GM12878 (cell line): ENCODE measurements around the gene KIRREL3. TPM values are rescaled to one million over a fixed set of nuclear protein-coding genes. Genes with fewer than 3 reads are reported as not detected.

Experiments used
- ATAC-seq: fragments of 200-7000 bp; cut with Tn5 transposase; 3 replicates; pipeline ENCODE4 v1.9.1; 2020; ENCODE audit warnings: mild to moderate bottlenecking, moderate library complexity
- BruUV-seq: library from RNA; stranded (reverse); fragments of 400-500 nt; replicated peaks from 2 replicates; lab custom pipeline; 2021; lab: Mats Ljungman, UMichigan
- CTCF ChIA-PET: fragments of 300-600 bp; sonication (Branson Sonifier 250); formaldehyde crosslinking; extraction: SDS; loops from one replicate; lab custom pipeline; 2021; ENCODE audit warnings: inconsistent platforms; lab: Yijun Ruan, JAX
- POLR2A ChIA-PET: fragments of 350-600 bp; formaldehyde crosslinking; extraction: SDS; loops from one replicate; lab custom pipeline; 2021; ENCODE audit warnings: inconsistent platforms; lab: Charles Lee
- RAD21 ChIA-PET: fragments of 300-600 bp; sonication (Branson Sonifier 250); formaldehyde crosslinking; loops from one replicate; lab custom pipeline; 2023; ENCODE audit warnings: antibody characterized with exemption; ENCODE audit not compliant: unreplicated experiment; lab: Charles Lee
- SMC1A ChIA-PET: fragments of 300-600 bp; sonication (Branson Sonifier 250); formaldehyde crosslinking; loops from one replicate; lab custom pipeline; 2023; ENCODE audit not compliant: unreplicated experiment, uncharacterized antibody; lab: Charles Lee
- DNase-seq: peaks from one replicate; pipeline ENCODE4 v3.0.0-alpha.2; 2011; ENCODE audit warnings: low read depth, low spot score
- FAIRE-seq: peaks from 3 replicates; lab custom pipeline; 2011; peaks lifted over from hg19 to GRCh38; lab: Jason Lieb, UNC
- H2AFZ ChIP-seq: 2 replicates; pipeline ENCODE4 v1.6.0; 2011; ENCODE audit warnings: low read depth, low read length, control low read depth; ENCODE audit not compliant: control insufficient read depth
- H3K27ac ChIP-seq: 2 replicates; pipeline ENCODE4 v1.5.1; 2011; ENCODE audit warnings: control low read depth; ENCODE audit not compliant: control insufficient read depth, insufficient read depth
- H3K27me3 ChIP-seq, 2 experiments: replicated peaks in 1 of 2; 2 replicates each; pipeline versions ENCODE4 v1.6.0 to v1.6.1; 2011; ENCODE audit warnings: low read length in 1 of 2; ENCODE audit not compliant: control insufficient read depth in 2 of 2, insufficient read depth in 2 of 2
- H3K36me3 ChIP-seq, 2 experiments: 2 replicates each; pipeline ENCODE4 v1.5.1; 2011; ENCODE audit warnings: low read length in 1 of 2; ENCODE audit not compliant: control insufficient read depth in 2 of 2, insufficient read depth in 2 of 2
- H3K4me1 ChIP-seq: 2 replicates; pipeline ENCODE4 v1.6.1; 2011; ENCODE audit warnings: mild to moderate bottlenecking, low read length, moderate library complexity, mixed read lengths; ENCODE audit not compliant: control insufficient read depth, insufficient read depth
- H3K4me2 ChIP-seq: 2 replicates; pipeline ENCODE4 v1.6.0; 2011; ENCODE audit warnings: control low read depth; ENCODE audit not compliant: control insufficient read depth, insufficient read depth
- H3K4me3 ChIP-seq: fragments of 200-600 bp; sonication (generic); 2 replicates; pipeline ENCODE4 v1.5.1; 2016
- H3K79me2 ChIP-seq: 2 replicates; pipeline ENCODE4 v1.6.0; 2011; ENCODE audit warnings: low read length; ENCODE audit not compliant: control insufficient read depth, insufficient read depth
- H3K9ac ChIP-seq: 2 replicates; pipeline ENCODE4 v1.8.0; 2011; ENCODE audit warnings: low read length, control low read depth, mixed read lengths; ENCODE audit not compliant: control insufficient read depth, insufficient read depth
- H3K9me3 ChIP-seq: replicated peaks from 3 replicates; pipeline ENCODE4 v1.5.1; 2011; ENCODE audit warnings: mild to moderate bottlenecking, low read length; ENCODE audit not compliant: control insufficient read depth, insufficient read depth
- H4K20me1 ChIP-seq: 2 replicates; pipeline ENCODE4 v1.6.0; 2011; ENCODE audit not compliant: control insufficient read depth, insufficient read depth
- E2F4 ChIP-seq: IDR thresholded peaks from 2 replicates; pipeline ENCODE4 v1.6.1; 2012; ENCODE audit warnings: low read depth, low read length, improper control_type of control experiment
- EP300 ChIP-seq, 2 experiments: fragments of 150-350 bp in 1 of 2; IDR thresholded peaks; 2 replicates each; pipeline ENCODE4 v1.6.1; 2011 to 2012; ENCODE audit warnings: low read depth in 2 of 2, low read length in 2 of 2, borderline replicate concordance in 1 of 2, improper control_type of control experiment in 1 of 2, inconsistent platforms in 1 of 2; ENCODE audit not compliant: control insufficient read depth in 1 of 2
- IRF4 ChIP-seq: IDR thresholded peaks from 2 replicates; pipeline ENCODE4 v1.6.1; 2011; ENCODE audit warnings: low read depth, low read length
- NFIC ChIP-seq: IDR thresholded peaks from 2 replicates; pipeline ENCODE4 v1.6.1; 2012; ENCODE audit warnings: low read depth, mild to moderate bottlenecking, inconsistent platforms, low read length, moderate library complexity
- PML ChIP-seq: IDR thresholded peaks from 2 replicates; pipeline ENCODE4 v1.6.1; 2012; ENCODE audit warnings: low read length, inconsistent platforms
- RB1 ChIP-seq: fragments of 450-650 bp; formaldehyde crosslinking; IDR thresholded peaks from 2 replicates; pipeline ENCODE4 v1.6.1; 2017; ENCODE audit warnings: mild to moderate bottlenecking, borderline replicate concordance
- RELA ChIP-seq: fragments of 450-650 bp; IDR thresholded peaks from 2 replicates; pipeline ENCODE4 v1.8.0; 2014; ENCODE audit warnings: borderline replicate concordance; ENCODE audit not compliant: partially characterized antibody
- RFX5 ChIP-seq: IDR thresholded peaks from 2 replicates; pipeline ENCODE4 v1.6.1; 2011; ENCODE audit warnings: low read depth, low read length, improper control_type of control experiment
- SREBF2 ChIP-seq: IDR thresholded peaks from 2 replicates; pipeline ENCODE4 v1.6.1; 2012; ENCODE audit warnings: mild to moderate bottlenecking, low read length
- USF2 ChIP-seq: IDR thresholded peaks from 2 replicates; pipeline ENCODE4 v1.6.1; 2011; ENCODE audit warnings: low read depth, low read length, improper control_type of control experiment, borderline replicate concordance
- ZBTB40 ChIP-seq: fragments of 450-650 bp; IDR thresholded peaks from 2 replicates; pipeline ENCODE4 v1.6.1; 2016; ENCODE audit warnings: mild to moderate bottlenecking, moderate library complexity, borderline replicate concordance
- WGBS: methylation state at CpG from one replicate; pipeline ENCODE4 v1.1.6; 2016; ENCODE audit warnings: low lambda C conversion rate; ENCODE audit not compliant: insufficient replicate concordance, insufficient coverage; ENCODE audit errors: missing lambda C conversion rate; 5-methylcytosine and 5-hydroxymethylcytosine counted together
- in situ Hi-C: fragments of 300-500 bp; cut with MboI; formaldehyde crosslinking; loops from 9 replicates; pipeline ENCODE4 v1.14.3; 2018; ENCODE audit warnings: mixed read lengths
- intact Hi-C: fragments of 100-400 bp; cut with micrococcal nuclease; formaldehyde crosslinking; loops from one replicate; pipeline ENCODE4 v1.14.2; 2022; ENCODE audit not compliant: unreplicated experiment
- polyA plus RNA-seq, 11 experiments: library from polyadenylated mRNA; depleted of rRNA in 4 of 11; unstranded in 6 of 11; stranded (reverse) in 5 of 11; fragments of >200 nt; fragmentation: Nextera tagmentation in 4 of 11; fragmentation: Illumina TruSeq in 1 of 11; extraction: Ambion mirVana in 4 of 11; extraction: Trizol in 1 of 11; gene quantifications; 1 replicate in 1 of 11; 2 replicates in 10 of 11; pipeline versions ENCODE4 v1.2.1 to v1.2.3, GENCODE V29; 2011 to 2016; ENCODE audit warnings: inconsistent platforms in 2 of 11, missing spikeins in 2 of 11, low read depth in 1 of 11
- total RNA-seq, 4 experiments: library from RNA; depleted of rRNA in 3 of 4; stranded (reverse); fragments of >200 nt in 3 of 4; fragmentation: Illumina TruSeq in 1 of 4; extraction: Trizol in 1 of 4; gene quantifications; 2 replicates each; pipeline versions ENCODE4 v1.2.1 to v1.2.3, GENCODE V29; 2013 to 2021

The KIRREL3 gene
- total and polyA plus RNA-seq, 10 of the 15 experiments (the other 5 are each of a cell fraction or from before 2014, with no cell fraction given) = under 0.01 TPM; not detected in 9

GRCh38 chr11:126914166-126914565 lies 86.4 kb downstream of the KIRREL3 start:
- no peaks in the 10 kb centered on the region for H4K20me1 ChIP-seq
- in situ Hi-C loops (no loop called here), intact Hi-C loops (no loop called here)
- no TSS peak for BruUV-seq
- H3K27me3 ChIP-seq = no peaks in the 10 kb centered on the region; a peak in 1 of 4 replicates
- no peak for FAIRE-seq
- ChIA-PET RAD21 (no interaction called here), CTCF (no interaction called here), SMC1A (no interaction called here), POLR2A (no interaction called here)
- H3K4me1 ChIP-seq = peaks cover 5% of the 10 kb centered on the region; the same call in 1 of the 2 replicates
- H3K36me3 ChIP-seq = no peaks in the 10 kb centered on the region
- ATAC-seq = no peak
- WGBS = 0% methylated on average over 1 of the region's 1 CpG
- no peak for DNase-seq
- H3K9ac ChIP-seq = no peak overlapping the region
- no peak overlapping the region for H3K4me2 ChIP-seq
- H3K27ac ChIP-seq = no peak overlapping the region
- H2AFZ ChIP-seq = no peak overlapping the region
- no peaks in the 10 kb centered on the region for H3K79me2 ChIP-seq
- no peak overlapping the region for H3K4me3 ChIP-seq
- no peaks in the 10 kb centered on the region for H3K9me3 ChIP-seq
- TF ChIP-seq ZBTB40 = no peak
- no peak for TF ChIP-seq E2F4
- no peak for TF ChIP-seq RB1
- TF ChIP-seq NFIC = no peak
- no peak for TF ChIP-seq USF2
- no peak for TF ChIP-seq IRF4
- TF ChIP-seq PML = no peak
- TF ChIP-seq SREBF2 = no peak
- no peak for TF ChIP-seq EP300 (IDR thresholded peaks at IDR 0.05; ENCODE audit: borderline replicate concordance in 1 of 2, control insufficient read depth in 1 of 2, low read depth in 2 of 2, low read length in 2 of 2)
- TF ChIP-seq RELA = no peak
- no peak for TF ChIP-seq RFX5
